GM10266 (cell line): ENCODE data around the gene SPINK1.
"Not testable (repeated sequence)": the region's sequence is repeated elsewhere in the genome, so short reads cannot be mapped to it uniquely, and the experiment has no call there.

ENCODE experiments used
- DNase-seq: peaks from one replicate; pipeline ENCODE4 v3.0.0; 2012; ENCODE audit errors: extremely low spot score
- TF ChIP-seq, protein P1 (sequence below): IDR thresholded peaks from 2 replicates; pipeline ENCODE4 v1.5.1; 2012; ENCODE audit warnings: mild to moderate bottlenecking, low read depth; ENCODE audit not compliant: control insufficient read depth, insufficient read depth; ENCODE audit errors: missing control alignments

Gene SPINK1

DNA sequence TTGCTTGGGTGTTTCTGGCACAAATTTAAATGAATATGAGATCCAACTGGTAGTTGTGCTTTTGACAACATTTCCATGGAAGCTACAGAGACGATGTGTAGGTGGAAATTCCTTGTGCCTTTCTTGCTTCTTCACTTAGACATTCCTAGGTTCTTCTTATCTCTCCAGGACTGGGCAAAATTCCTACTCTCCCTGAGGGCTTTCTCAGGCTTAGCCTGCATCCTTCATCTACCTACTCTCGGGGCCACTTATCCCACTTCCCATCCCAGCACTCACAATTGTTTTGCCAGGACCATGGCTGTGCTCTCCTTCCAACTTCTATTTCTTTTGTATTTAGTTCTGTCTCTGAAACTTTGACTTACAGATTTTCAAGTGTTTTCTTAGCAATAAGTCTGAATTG lies 17.8 kb upstream of the SPINK1 start:
- DNase-seq = no peak
- TF ChIP-seq, protein P1, sequence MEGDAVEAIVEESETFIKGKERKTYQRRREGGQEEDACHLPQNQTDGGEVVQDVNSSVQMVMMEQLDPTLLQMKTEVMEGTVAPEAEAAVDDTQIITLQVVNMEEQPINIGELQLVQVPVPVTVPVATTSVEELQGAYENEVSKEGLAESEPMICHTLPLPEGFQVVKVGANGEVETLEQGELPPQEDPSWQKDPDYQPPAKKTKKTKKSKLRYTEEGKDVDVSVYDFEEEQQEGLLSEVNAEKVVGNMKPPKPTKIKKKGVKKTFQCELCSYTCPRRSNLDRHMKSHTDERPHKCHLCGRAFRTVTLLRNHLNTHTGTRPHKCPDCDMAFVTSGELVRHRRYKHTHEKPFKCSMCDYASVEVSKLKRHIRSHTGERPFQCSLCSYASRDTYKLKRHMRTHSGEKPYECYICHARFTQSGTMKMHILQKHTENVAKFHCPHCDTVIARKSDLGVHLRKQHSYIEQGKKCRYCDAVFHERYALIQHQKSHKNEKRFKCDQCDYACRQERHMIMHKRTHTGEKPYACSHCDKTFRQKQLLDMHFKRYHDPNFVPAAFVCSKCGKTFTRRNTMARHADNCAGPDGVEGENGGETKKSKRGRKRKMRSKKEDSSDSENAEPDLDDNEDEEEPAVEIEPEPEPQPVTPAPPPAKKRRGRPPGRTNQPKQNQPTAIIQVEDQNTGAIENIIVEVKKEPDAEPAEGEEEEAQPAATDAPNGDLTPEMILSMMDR = no peak

DNA sequence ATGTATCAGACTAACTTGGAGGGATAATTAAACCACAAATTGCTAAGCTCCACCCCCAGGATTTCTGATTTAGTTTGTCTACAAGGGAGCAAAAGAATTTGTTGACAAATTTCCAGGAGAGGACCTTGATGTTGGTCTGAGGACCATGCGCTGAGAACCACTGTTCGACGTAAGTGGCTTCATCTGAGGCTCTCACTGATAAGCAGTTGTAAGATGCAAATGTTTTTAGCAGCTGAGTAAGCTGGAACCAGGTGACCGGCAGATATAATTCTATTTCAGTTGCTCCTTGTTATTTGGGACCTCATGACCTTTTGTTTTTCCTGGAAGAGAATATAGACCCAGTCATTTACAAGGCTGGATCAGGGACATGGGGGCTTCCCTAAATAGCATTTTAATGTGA lies 14.1 kb upstream of the SPINK1 start:
- DNase-seq = no peak
- TF ChIP-seq, protein P1 = no peak

DNA sequence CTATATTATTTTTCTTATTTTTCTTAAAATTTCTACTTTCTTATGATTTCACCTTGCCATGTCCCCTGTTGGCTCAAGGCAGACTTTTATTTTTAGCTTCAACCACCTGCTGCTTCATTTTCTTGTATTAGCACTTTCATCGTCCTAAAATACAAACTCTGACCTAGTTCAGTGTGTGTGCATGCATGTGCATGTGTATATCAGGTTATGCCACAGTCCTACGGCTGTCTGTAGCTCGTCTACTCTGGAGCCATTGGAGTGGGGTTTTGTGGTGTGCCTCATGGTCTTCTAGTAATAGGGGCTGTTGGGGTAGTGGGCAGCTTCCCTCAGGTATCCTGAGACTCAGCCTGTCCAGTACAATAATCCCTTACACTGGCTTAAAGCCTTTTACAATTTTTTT lies 13.4 kb upstream of the SPINK1 start:
- TF ChIP-seq, protein P1 = no peak
- DNase-seq = no peak

DNA sequence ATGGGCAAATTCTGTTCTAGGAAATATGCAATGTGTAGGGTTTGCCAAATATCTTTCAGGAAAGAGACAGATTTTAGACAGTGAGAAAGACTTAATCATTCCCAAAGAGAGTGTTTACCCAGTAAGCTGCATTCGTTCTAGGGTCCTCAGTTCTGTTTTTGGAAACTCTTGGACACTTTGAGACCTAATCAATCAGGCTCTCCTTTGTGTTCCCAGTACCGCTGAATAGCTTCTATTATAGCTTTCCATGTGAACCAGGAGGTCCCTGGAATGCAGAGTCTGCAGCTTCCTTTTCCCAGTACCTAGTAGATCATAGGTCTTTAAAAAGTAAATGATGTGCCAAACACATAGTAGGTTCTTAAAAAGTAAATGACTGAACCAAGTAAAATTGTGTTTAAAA lies 11.4 kb upstream of the SPINK1 start:
- TF ChIP-seq, protein P1 = no peak
- no peak for DNase-seq

DNA sequence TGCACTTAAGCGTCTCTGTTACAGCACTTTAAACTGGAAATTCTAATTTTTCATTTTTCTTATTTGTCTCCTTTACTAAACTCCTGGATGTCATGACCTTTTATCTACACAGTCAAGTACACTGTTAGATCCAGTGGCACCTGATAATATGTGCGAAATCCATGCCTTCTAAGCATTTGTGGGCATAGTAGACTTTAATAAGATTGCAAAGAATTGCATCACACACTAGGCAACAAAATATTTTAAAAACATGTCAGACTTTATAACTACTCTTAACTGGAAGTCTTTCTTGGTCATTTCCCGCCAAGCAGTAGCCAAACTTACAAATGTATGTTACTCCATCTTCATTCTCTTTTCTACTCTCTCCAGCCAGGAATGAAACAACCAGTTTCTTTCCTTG lies 5.0 kb upstream of the SPINK1 start:
- TF ChIP-seq, protein P1 = no peak
- DNase-seq = no peak

DNA sequence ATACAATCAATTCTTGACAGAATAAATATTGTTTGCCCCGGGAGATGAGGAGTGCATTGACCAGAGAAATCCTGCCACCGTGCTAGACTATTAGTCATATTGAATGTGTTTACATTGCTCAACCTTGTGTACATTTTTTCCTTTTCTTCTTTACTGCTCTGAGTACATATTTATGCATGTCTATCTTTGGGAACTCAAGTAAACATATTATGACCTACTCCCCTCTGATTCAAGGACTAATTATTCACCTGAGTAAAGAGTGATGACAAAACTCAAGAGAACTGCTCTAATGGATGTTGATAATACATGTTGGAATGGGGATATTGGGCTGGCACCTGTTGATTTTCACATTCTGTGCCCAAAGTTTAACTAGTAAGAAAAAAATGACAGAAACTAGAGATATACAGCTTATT lies 3.9 kb upstream of the SPINK1 start:
- no peak for DNase-seq
- TF ChIP-seq, protein P1 = no peak

DNA sequence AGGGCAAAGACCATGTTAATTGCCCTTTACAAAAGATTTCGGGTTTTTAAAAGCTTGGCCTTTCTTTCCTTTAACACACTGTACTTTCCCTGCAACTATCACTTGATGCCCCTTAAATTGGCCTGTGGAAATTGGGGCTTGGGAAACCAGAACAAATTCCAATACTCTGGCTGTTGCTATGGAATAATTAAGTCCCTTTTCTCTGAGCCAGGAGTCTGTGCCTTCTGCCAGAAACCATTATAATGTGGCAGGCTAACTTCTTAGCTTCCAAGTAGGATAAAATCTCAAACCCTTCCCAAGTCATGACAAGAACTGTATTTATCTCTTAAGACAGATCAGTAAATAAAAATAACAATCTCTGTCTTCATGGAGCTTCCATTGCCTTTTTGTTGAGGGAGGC lies 1.1 kb upstream of the SPINK1 start:
- DNase-seq = no peak
- TF ChIP-seq, protein P1 = no peak

DNA sequence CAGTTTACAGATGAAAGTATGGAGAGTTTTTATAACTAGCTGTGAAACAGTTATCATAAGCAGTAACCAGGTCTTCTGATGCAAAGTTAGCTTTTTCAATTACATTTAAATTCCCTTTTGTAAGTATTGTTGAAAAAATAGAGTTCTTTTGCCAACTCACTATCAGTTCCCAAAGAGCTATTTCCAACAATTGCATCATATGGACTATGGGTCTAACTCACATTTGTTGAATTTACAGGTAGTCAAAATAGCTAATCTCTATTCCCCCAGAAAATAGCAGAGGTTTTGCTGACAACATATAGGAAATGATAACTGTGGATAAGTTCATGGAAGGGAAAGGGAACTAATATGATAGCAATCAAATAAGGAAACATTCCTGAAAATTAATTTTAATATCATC lies 1.4 kb downstream of the SPINK1 start:
- TF ChIP-seq, protein P1 = no peak
- no peak for DNase-seq

DNA sequence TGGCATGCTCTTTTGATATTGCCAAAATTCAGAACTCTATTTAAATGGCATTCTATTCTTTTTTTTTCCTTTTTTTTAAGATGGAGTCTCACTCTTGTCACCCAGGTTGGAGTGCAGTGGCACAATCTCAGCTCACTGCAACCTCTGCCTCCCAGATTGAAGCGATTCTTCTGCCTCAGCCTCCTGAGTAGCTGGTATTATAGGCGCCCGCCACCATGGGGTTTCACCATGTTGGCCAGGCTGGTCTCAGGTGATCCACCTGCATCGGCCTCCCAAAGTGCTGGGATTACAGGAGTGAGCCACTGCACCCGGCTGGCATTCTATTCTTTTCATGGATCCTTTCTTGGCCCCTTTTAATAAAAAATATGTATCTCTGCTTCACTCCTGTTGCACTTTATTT lies 4.5 kb downstream of the SPINK1 start:
- not testable (repeated sequence) for DNase-seq
